OCI-LY1 (cell line): ENCODE data around the gene NISCH.

Experiments
- EZH2 ChIP-seq: fragments of 200-600 bp; sonication (generic), shearing (Covaris generic); IDR thresholded peaks from 2 replicates; pipeline ENCODE4 v1.8.0; 2017; ENCODE audit warnings: borderline replicate concordance, mixed run types, mild to moderate bottlenecking, antibody characterized with exemption, low read length, moderate library complexity, mixed read lengths
- TF ChIP-seq, protein P1 (sequence below): fragments of 200-600 bp; sonication (generic), shearing (Covaris generic); IDR thresholded peaks from 2 replicates; pipeline ENCODE4 v1.5.1; 2017; ENCODE audit warnings: mild to moderate bottlenecking, antibody characterized with exemption, low read length, moderate library complexity, mixed read lengths

- TF ChIP-seq, protein P1, sequence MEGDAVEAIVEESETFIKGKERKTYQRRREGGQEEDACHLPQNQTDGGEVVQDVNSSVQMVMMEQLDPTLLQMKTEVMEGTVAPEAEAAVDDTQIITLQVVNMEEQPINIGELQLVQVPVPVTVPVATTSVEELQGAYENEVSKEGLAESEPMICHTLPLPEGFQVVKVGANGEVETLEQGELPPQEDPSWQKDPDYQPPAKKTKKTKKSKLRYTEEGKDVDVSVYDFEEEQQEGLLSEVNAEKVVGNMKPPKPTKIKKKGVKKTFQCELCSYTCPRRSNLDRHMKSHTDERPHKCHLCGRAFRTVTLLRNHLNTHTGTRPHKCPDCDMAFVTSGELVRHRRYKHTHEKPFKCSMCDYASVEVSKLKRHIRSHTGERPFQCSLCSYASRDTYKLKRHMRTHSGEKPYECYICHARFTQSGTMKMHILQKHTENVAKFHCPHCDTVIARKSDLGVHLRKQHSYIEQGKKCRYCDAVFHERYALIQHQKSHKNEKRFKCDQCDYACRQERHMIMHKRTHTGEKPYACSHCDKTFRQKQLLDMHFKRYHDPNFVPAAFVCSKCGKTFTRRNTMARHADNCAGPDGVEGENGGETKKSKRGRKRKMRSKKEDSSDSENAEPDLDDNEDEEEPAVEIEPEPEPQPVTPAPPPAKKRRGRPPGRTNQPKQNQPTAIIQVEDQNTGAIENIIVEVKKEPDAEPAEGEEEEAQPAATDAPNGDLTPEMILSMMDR = no peak
- TF ChIP-seq EZH2 = no peak
These were observed 62.7 kb downstream of the NISCH start for GRCh38 chr3:52517796-52518722.
